ENCODE data around the gene SORCS2.

The SORCS2 gene

GRCh38 chr4:7621252-7622035 is 429.1 kb downstream of the SORCS2 start:
- Histone ChIP-seq H3K9me3 (ENCODE audit: control insufficient read depth, insufficient read depth, low read length) (no peaks in the 10 kb centered on the region), H3K79me2 (ENCODE audit: control insufficient read depth, low read length) (no peaks in the 10 kb centered on the region), H3K36me3 (ENCODE audit: control insufficient read depth, low read length) (no peaks in the 10 kb centered on the region), H3K4me3 (ENCODE audit: low read length) (no peak overlapping the region), H3K4me2 (ENCODE audit: low read length) (no peak overlapping the region), H4K20me1 (ENCODE audit: control insufficient read depth, insufficient read depth, low read depth, low read length) (no peaks in the 10 kb centered on the region), H3K4me1 (ENCODE audit: control insufficient read depth, low read length) (no peaks in the 10 kb centered on the region), H3K9me2 (replicated peaks; ENCODE audit: control insufficient read depth, low read length) (no peaks in the 10 kb centered on the region), H3F3A (ENCODE audit: control insufficient read depth, insufficient read depth) (no peaks in the 10 kb centered on the region), H3K27ac (ENCODE audit: low read depth, low read length) (no peak overlapping the region), H3K27me3 (ENCODE audit: control insufficient read depth, low read length) (no peaks in the 10 kb centered on the region)
- no peak for TF ChIP-seq EZH2phosphoT487 (IDR thresholded peaks at IDR 0.05; ENCODE audit: borderline replicate concordance, low read length)
- TF ChIP-seq CTCF (IDR thresholded peaks at IDR 0.05; ENCODE audit: low read depth, low read length, poor library complexity, severe bottlenecking): no peak

- H3K27ac ChIP-seq (ENCODE audit: low read depth, low read length): no peak overlapping the region
Measured at GRCh38 chr4:7622371-7622770, 430.0 kb downstream of the SORCS2 start.

GRCh38 chr4:7623468-7623867 is 431.1 kb downstream of the SORCS2 start:
- H3K79me2 ChIP-seq (ENCODE audit: control insufficient read depth, low read length): no peaks in the 10 kb centered on the region
- H3K27ac ChIP-seq (ENCODE audit: low read depth, low read length): no peak overlapping the region
- no peaks in the 10 kb centered on the region for H3F3A ChIP-seq (ENCODE audit: control insufficient read depth, insufficient read depth)
- no peak overlapping the region for H3K4me2 ChIP-seq (ENCODE audit: low read length)
- H4K20me1 ChIP-seq (ENCODE audit: control insufficient read depth, insufficient read depth, low read depth, low read length): no peaks in the 10 kb centered on the region
- no peaks in the 10 kb centered on the region for H3K4me1 ChIP-seq (ENCODE audit: control insufficient read depth, low read length)
- H3K36me3 ChIP-seq (ENCODE audit: control insufficient read depth, low read length): no peaks in the 10 kb centered on the region
- H3K27me3 ChIP-seq (ENCODE audit: control insufficient read depth, low read length): no peaks in the 10 kb centered on the region
- H3K9me2 ChIP-seq (replicated peaks; ENCODE audit: control insufficient read depth, low read length): no peaks in the 10 kb centered on the region
- no peak overlapping the region for H3K4me3 ChIP-seq (ENCODE audit: low read length)
- no peak for TF ChIP-seq CTCF (IDR thresholded peaks at IDR 0.05; ENCODE audit: low read depth, low read length, poor library complexity, severe bottlenecking)
- no peak for TF ChIP-seq EZH2phosphoT487 (IDR thresholded peaks at IDR 0.05; ENCODE audit: borderline replicate concordance, low read length)
- no peaks in the 10 kb centered on the region for H3K9me3 ChIP-seq (ENCODE audit: control insufficient read depth, insufficient read depth, low read length)

More at GRCh38 chr4:7622371-7622770, 430.0 kb downstream of the SORCS2 start:
- Histone ChIP-seq H4K20me1 (ENCODE audit: control insufficient read depth, insufficient read depth, low read depth, low read length) (no peaks in the 10 kb centered on the region), H3K4me3 (ENCODE audit: low read length) (no peak overlapping the region), H3K9me2 (replicated peaks; ENCODE audit: control insufficient read depth, low read length) (no peaks in the 10 kb centered on the region), H3K4me2 (ENCODE audit: low read length) (no peak overlapping the region), H3K27me3 (ENCODE audit: control insufficient read depth, low read length) (no peaks in the 10 kb centered on the region), H3K9me3 (ENCODE audit: control insufficient read depth, insufficient read depth, low read length) (no peaks in the 10 kb centered on the region), H3K36me3 (ENCODE audit: control insufficient read depth, low read length) (no peaks in the 10 kb centered on the region), H3K4me1 (ENCODE audit: control insufficient read depth, low read length) (no peaks in the 10 kb centered on the region), H3F3A (ENCODE audit: control insufficient read depth, insufficient read depth) (no peaks in the 10 kb centered on the region), H3K79me2 (ENCODE audit: control insufficient read depth, low read length) (no peaks in the 10 kb centered on the region)
- TF ChIP-seq EZH2phosphoT487 (IDR thresholded peaks at IDR 0.05; ENCODE audit: borderline replicate concordance, low read length): no peak
- no peak for TF ChIP-seq CTCF (IDR thresholded peaks at IDR 0.05; ENCODE audit: low read depth, low read length, poor library complexity, severe bottlenecking)

Measured in DOHH2 (cell line).